Stimulated activated CD8-positive, alpha-beta memory T cell treated with anti-CD3 and anti-CD28 coated beads, Interleukin-12 subunit alpha, Interleukin-12 subunit beta, amount 100 ng/mL, for 24 hours (primary cell): ENCODE measurements around the gene TEX264.

Experiments used
- DNase-seq: peaks from one replicate; pipeline ENCODE4 v3.0.0-alpha.2; 2020; ENCODE audit errors: extremely low read depth

TEX264 gene

DNA sequence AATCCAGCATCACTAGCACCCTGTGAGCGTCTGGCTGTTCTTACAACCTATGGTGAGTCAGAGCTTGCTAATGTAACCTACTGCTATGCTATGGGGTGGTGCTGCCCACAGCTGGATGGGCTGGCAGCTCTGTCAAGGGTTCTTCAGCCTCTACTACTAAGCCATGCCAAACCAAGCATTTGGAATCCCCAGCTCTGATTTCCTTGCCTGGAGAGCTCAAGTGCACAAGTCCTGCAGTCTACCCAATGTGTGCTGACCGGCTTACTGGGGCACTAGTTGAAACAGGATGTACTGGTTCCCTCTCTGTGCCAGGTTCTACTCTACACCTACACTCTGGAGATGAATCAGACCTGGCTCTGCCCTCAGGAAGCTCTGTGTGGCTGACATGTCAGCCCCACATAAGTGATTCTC is 4.2 kb downstream of the TEX264 start:
- DNase-seq, result no peak

DNA sequence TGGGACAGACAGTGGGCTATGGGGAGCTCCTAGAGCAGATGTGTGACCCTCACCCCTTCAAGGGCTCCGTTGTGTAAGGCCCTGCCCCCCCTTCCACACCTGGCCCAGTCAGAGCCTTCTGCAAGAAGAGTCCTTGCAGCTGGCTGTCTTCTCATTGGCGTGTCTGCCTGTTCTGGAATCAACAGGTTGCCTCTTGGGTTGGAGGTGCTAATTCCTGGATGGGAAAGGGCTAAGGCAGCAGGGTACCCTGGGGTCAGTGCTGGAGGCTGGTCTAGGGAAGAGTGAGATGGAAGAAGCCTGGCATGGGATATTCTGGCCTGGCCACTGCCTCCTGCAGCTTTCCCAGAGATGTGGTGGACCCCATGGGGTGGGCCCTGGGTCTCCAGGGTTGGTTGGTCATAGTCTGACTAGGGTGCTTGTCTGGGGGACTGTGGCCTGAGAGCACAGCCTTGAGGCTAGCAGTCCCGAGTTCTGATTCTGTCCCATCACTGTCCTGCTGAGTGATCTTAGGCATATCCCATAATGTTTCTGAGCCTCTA is 5.1 kb downstream of the TEX264 start:
- no peak for DNase-seq

DNA sequence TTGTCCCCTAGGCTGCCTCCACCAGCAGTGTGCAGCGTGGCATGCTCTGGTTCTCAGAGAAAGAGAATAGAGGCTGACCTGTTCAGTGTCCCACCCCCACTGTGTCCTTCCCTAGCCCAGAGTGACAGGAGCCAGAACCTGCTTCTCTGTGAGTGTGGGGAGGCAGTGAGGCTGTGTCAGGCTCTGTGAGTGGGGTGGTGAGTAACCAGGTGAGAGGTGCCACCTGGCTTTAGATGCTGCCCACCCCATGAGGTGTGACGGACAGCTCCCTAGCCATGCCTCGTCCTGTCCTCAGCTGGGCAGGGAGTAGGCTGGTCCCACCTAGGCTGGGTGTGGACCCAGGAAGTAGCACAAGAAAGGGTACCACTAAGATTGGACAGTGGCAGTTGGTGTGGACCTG is 6.3 kb downstream of the TEX264 start:
- DNase-seq, result no peak

DNA sequence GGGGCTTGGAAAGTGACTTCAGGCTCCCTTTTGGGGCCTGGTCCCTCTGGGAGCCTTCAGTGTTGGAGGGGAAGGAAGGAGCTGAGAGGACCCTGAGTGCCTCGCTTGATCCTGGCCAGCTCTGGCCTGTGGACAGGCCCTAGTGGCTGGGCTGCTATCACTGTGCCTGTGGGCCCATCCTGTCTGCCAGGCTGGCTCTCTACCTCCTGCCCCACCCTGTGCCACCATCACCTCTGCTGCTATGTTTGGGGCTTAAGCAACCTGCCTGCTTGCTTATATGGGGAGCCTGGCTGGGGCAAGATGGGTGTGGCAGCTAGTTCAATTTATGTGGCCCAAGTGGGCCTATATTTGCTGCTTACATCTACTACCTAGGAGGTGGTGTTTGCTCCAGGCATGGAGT is 7.1 kb downstream of the TEX264 start:
- no peak for DNase-seq

DNA sequence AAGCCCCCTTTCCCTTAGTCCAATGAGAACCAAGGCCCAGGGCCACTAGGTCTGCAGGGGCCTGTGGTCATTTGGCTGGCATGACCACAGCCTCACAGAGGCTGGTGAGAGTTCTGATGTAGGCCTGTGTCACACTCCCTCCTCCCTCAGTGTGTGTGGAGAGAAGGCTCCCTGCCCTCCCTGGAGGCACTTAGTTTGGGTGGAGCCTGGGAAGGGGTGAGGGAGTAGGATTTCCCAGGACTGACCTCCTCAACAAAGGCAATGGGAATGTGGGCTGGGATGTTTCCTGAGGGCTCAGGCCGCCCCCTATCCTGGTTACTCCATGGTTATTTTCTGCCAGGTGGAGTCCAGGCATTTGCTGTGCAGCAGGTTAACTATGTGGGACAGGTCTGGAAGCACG is 7.6 kb downstream of the TEX264 start:
- no peak for DNase-seq

DNA sequence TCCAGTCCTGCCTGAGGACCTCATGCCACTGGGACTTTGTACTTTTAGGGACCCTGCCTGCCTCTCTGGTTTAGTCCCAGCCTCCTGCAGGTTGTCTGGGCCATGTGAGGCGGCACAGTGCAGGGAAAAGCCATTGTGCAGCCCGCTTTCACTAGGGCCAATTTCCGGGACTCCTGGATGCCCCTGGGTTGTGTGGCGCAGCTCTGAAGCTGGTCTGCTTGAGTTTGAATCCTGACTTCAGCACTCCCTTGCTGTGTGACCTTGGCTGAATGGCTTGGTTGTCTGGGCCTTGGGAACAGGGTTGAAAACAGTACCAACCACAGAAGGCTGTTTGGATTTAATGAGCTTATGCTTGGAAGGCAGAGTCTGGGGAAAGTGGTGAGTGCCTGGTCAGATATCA is 8.3 kb downstream of the TEX264 start:
- no peak for DNase-seq

DNA sequence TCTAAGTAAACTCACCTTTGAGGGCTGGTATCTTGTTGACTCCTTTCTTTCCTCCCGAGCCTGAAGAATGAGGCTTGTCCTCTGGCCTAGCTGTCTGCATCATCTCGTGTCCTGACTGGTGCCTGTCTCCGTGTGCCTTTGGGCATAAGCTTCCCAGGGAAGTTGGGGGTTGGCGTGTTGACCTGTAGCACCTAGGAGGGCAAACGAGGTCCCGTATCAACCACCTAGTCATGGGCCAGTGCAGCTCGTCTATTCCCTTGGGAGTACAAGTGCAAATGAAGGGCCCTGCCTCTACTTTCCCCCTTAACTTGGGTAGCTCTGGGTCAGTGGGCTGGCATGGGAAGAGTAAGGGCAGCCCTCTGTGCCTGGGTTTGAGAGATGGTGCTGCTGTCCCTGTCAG is 8.7 kb downstream of the TEX264 start:
- DNase-seq, result no peak

DNA sequence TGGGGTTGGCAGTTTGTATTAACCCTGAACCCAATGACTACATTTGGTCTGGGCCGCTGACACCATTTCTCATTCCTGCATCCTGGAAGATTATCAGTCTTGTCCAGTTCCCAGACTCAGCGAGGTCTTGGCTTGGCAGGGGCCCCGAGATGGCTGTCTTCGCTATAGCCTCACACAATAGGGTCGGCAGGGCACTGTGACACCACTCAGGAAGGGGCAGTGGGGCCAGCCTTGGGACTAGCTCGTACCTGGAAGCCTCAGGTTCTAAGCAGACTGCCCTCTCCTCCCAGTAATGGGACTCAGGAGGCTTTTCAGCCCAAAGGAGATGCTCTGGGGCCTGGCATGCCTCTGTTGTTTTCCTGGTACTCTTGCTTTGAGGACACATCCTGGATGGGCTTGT is 9.1 kb downstream of the TEX264 start:
- DNase-seq, result no peak

DNA sequence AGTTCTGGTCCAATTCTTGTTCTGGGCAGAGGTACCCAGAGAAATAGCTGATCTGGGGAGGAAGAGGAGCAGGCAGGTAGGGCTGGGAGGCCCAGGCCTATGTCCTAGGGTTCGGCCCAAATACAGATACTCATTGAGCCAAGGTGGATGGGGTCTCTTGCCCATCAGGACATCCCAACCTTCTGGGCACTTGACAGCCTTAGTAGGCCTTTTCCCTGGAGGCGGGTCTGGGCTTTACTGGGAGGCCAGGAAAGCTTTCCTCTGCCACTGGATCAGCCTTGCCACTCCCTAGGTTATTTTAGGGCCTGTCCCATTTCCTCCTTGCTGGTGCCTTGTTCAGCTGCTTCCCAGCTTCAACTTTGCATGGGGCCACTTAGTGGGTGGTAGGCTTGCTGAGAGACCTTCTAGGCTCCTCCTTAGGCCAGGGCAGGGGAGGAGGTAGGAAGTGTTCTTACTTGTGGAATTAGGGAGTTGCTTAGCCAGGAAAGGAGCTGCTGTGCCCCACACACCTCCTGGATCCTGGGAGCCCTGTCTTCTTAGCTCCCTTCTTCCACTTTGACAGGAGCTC is 9.7 kb downstream of the TEX264 start:
- DNase-seq, result no peak

DNA sequence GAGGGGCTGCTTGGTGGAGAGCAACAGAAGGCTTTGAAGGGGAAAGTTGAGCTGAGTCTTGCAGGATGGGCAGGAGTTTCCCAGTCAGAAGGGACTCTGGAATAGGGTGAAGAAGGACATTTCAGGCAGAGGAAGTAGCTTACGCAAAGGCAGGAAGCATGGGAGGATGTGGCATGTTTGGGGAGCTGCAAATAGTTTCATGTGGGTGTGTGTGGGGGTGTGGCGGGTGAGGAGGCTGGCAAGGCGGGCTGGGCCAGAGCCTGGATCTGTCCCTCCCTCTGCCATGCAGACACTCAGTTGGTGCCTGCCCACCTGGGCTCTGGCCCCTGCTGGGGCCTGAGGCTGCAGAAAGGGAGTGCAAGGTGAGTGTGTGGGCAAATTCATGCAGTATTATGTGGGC is 10.4 kb downstream of the TEX264 start:
- DNase-seq, result no peak

DNA sequence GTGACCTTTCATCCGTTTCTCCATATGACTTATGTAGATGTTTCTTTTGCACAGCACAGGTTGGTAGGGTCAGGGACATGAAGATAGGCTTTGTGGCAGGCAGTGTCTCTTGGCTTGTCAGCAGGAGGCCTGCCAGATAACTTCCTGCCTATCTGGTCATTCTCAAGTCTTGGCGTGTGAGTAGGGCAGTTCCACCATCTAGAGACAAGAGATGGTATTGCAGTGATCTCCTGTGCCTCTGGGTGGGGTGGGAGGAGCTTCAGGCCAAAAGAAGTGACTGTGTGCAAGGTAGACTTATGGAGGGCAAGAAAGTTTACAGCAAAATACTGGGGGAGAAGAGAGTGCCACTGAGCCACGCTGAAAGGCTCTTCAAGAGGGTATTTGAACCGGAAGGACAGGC is 11.0 kb downstream of the TEX264 start:
- DNase-seq, result no peak

DNA sequence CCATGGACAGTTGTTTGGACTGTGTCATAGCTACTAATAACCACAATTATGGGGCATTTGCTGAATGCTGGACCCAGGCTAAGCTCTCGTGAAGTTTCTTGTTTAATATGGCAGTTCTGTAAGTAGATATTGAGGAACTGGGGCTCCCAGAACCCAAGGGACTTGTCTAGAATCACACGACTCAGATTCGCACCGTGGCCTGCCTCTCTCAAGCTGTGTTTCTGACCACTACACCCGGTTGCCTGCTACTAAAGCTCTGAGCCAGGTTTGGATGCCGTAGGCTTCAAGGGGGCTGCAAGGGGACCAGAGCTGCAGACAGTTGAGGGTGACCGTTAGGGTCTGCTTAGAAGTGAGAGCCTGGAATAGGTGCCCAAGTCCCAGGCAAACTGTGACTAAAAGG is 11.5 kb downstream of the TEX264 start:
- no peak for DNase-seq

DNA sequence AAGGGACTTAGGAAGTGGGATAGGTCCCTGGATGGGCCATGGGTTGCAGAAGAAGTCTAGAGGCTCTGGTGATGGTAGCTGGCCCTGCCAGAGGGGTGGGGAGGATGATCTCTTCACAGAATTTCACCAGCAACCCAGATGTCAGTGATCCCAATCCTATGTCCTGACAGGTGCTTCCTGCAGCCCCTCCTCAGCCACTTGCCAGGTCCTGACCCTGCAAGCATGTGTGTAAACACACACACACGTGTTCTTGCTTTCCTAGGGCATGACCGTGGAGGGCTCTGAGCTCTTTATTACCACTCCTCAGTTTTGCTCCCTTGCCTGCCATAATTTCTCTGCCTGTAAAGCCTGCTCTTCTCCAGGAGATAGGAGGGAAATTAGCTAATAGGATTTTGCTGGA is 12.5 kb downstream of the TEX264 start:
- DNase-seq, result no peak

DNA sequence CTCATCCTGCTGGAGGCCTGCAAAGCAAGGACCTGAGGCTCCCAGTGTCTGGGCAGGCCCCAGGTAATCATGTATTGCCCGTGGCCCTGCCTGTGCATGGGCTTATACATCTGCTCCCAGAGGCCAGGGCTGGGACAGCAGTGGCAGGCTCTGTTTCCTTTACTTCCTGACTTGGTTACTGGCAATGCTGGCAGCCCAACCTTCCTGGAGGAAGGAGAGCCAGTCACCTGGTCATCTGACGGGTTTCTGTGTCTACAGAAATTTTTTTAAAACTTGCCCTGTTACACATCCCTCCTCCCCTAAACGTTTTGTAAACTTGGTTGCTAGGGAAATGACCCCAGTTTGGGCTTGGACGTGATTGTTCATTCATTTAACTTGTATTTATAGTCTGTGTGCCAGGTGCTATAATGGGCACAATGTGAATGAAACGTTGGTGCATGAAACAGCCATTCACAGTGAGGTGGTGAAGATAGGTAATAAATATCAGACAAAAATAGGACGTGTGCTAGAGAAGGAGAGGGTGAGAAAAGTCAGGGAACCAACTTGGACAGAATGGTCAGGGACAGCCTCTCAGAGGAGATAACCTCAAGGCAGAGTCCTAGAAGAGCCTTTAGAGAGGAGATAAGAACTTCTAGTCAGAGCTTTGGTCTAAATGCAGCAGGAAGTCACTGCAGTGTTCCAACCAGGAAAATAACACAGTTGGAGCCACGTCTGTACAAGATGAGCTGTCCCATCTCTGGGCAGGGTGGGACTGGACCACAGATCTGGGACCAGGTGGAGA is 14.1 kb downstream of the TEX264 start:
- DNase-seq, result no peak

DNA sequence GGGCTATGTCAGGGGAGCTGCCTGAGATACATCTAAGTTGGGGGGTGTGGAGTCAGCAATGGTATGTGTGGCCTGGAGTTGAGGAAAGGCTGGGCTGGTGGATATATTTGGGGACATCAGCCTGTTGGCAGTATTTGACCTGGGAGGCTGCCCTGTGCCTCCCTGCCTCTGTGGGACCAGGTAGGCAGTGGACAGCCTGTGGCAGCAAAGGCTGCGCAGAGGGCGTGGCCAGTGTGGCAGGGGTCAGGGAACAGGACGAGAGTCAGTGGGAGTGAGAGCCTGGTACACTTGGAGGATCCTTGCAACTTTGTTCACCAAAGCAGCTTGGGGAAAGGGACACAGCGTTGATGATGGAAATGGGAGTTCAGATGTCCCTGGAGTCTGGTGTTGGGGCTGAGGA is 15.0 kb downstream of the TEX264 start:
- no peak for DNase-seq

DNA sequence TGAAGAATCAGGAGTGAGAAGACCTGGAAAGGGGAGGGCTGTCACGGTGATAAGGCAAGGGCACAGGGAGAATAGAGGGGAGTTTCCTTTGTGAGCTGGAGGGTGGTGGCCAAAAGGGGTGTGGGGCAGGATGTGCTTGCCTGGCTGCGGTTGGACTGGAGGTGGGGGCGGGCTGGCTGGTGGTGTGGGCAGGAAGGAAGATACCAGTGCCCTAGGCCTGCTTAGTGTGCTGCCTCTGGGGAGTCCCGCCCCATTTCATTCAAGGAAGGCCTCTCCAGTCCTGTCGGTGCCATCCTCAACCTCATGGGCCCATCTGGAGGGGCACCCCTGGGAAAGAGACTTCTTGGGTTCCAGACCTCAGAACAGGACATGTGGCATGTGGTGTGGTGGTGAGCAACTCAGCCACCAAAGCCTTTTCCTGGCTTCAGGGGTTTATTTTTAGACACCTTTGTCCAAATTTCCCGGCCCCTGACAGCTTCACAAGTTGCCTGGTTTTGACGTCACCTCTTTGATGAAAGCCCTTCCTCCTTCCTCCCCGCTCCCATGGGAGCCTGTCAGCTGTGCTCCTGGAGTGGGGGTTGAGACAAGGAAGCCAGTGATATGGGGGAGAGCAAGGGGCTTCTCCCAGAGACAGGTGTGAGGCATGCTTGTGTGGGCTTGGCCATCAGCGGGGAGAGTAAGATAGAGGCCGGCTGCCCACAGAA is 15.6 kb downstream of the TEX264 start:
- peak; percentile 49 for DNase-seq

DNA sequence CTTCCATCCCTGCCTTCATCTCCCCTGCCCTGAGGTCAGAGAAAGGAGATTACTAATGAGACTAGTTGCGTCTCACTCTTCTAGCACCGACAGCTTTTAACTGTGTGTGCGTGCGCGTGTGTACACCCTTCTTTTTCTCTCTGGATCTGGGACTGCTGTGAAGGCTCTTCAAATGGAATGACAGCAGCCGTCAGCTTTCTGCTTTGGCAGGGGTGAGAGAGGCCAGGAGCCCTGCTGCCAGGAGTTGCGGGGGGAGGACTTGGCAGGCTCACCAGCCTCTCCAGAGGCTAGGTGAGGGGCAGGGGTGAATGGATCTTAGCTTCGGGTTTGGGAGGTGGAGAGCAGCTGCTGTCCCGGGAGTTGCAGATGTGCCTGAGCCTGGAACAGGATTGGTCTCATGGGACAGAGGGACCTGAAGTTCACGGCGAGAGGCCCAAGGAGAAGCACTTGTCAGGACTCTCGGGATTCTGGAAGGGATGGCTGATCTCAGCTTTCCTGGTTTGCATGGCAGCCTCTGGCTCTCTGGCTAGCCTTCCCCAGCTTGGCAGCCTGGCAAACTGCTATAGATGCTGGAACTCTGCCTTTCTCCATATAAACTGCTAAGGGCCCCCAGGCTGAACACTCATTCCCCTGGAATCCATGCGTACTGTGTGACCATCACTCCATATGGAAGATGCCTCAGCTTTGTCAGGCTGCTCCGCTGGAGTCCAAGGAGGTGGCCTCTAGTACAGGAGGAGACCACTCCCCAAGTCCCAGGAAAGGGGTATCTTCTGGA is 16.6 kb downstream of the TEX264 start:
- no peak for DNase-seq

DNA sequence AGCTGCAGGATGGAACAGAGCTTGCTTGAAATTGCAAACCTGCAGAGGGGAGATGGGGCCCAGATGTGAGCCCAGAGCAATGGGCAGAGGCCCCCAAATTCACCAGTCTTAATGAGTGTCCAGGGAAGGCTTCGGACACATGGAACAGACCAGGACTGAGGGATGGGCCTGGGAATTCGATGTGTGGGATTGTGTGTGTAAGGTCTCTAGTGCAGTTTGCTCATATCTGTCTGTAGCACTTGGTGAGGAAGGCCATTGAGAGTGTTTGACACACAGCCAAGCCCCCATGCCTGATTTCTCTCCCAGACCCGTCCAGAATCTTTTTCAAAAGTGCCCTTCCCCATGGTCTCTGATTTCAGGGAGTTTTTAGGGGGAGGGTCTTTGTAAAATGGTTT is 17.2 kb downstream of the TEX264 start:
- DNase-seq, result no peak

DNA sequence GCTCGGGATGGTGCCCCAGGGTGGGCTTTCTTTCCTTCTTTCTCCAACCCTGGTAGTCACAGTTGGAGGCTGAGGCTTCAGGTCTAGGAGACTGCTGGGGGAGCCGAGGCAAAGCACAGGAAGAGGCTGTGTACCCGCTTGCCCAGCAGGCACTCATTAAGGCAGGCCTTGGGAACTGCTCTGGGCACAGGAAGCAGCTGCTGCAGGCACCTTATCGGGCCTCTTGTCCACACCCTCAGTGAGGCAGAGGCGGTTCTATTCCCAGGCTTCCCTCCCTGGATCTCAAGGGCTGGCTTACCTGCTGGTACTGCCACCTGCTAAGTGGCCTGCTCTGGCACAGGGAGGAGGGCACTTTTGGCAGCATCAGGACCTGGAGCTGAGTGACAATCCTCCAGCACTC is 20.0 kb downstream of the TEX264 start:
- no peak for DNase-seq

DNA sequence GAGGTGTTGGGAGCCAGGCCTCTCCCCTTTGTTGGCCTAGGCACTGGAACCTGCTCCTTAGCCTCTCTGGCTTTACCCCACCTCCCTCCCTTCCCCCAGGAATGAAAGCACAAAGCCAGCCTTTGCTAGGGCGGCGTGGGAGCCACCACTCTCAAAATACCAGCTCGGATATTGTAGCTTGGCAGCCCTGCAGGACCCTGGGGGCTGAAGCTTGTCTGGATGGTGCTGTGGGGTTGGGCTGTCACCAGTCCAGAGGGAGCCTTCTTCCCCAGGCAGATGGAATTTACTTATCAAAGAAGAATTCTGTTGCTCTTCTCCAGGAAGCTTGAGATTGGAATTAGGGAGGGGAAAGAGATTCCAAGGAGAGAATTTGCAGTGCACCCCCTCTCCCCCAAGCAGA is 20.9 kb downstream of the TEX264 start:
- DNase-seq, result no peak

DNA sequence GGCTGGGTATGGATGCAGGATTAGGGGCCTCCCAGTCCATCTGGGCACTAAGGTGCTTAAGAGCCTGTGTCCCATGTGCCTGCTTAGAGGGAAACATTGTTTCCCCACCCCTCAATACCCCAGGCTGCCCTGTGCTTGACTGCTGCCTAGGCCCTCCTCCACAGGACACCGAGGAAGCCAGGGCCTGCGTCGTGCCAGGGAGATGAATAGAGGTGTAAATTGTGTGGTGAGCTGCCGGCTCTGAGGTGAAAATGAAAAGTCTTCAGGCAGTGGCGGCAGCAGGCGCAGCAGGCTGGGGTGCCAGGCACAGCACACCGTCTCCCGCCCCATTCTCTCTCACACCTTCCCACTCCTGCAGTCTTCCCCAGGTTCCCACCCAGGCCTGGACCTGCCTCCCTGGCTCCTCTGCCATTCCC is 21.9 kb downstream of the TEX264 start:
- no peak for DNase-seq

DNA sequence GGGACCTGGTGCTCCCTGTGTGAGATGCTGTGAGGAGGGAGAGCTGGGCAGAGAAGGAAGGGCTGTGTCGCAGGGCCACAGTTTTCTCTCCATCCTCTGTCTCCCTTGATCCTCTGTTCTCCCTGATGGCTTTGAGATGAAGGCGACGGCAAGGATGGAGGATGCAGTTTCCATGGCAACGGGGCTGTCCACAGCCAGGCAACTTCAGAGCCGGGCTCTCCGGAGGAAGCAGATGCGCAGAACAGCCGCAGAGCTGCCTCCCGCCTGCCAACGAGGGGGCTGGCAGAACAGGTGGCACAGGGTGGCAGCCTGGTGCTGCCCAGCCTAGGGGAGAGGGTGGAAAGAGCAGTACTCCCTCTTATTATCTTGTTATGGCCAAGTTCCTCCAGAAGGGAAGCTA is 25.9 kb downstream of the TEX264 start:
- DNase-seq, result no peak
